ENCODE measurements around the gene PM20D2. TPM values are rescaled to one million over a fixed set of nuclear protein-coding genes. Genes with fewer than 3 reads are reported as not detected.
A peak's percentile ranks its signal among the peaks of the same experiment; 100 is the strongest.

PM20D2 gene
- total and polyA plus RNA-seq, 5 donors from 2014 or later: 2.1 to 6.7 (median 3.6) TPM

GRCh38 chr6:89134723-89135122 lies 11.1 kb upstream of the PM20D2 start:
- Histone ChIP-seq H3K9me3 (ENCODE audit: control insufficient read depth in 2 of 2, low read length in 2 of 2) (no peaks in the 10 kb centered on the region), H3K27ac (ENCODE audit: insufficient read depth, low read length, poor library complexity, severe bottlenecking) (no peak overlapping the region), H3K36me3 (ENCODE audit: control insufficient read depth, insufficient read depth, low read length) (no peaks in the 10 kb centered on the region), H3K4me1 (ENCODE audit: control insufficient read depth, insufficient read depth, low read length, poor library complexity, severe bottlenecking) (no peaks in the 10 kb centered on the region), H3K4me3 (ENCODE audit: low read depth, low read length) (no peak overlapping the region), H3K27me3 (ENCODE audit: control insufficient read depth, insufficient read depth, low read length) (no peaks in the 10 kb centered on the region)
- H3K27me3 Mint-ChIP-seq: no peaks in the 10 kb centered on the region
- no peaks in the 10 kb centered on the region for H3K4me1 Mint-ChIP-seq
- no peak for DNase-seq
- no peak overlapping the region for H3K4me3 Mint-ChIP-seq
- H3K9me3 Mint-ChIP-seq: no peaks in the 10 kb centered on the region
- ATAC-seq (ENCODE audit: low read depth in 2 of 2): no peak
- no peak overlapping the region for H3K27ac Mint-ChIP-seq
- peaks cover 6% of the 10 kb centered on the region for H3K36me3 Mint-ChIP-seq

GRCh38 chr6:89138173-89138572 lies 7.7 kb upstream of the PM20D2 start:
- Mint-ChIP-seq H3K27me3 (no peaks in the 10 kb centered on the region), H3K4me3 (no peak overlapping the region), H3K36me3 (peaks cover 7% of the 10 kb centered on the region), H3K9me3 (no peaks in the 10 kb centered on the region), H3K27ac (no peak overlapping the region), H3K4me1 (no peaks in the 10 kb centered on the region)
- no peak overlapping the region for H3K4me3 ChIP-seq (ENCODE audit: low read depth, low read length)
- no peak overlapping the region for H3K27ac ChIP-seq (ENCODE audit: insufficient read depth, low read length, poor library complexity, severe bottlenecking)
- H3K27me3 ChIP-seq (ENCODE audit: control insufficient read depth, insufficient read depth, low read length): peaks cover 2% of the 10 kb centered on the region
- DNase-seq: no peak
- H3K9me3 ChIP-seq (ENCODE audit: control insufficient read depth in 2 of 2, low read length in 2 of 2): no peaks in the 10 kb centered on the region
- ATAC-seq (ENCODE audit: low read depth in 2 of 2): no peak
- no peaks in the 10 kb centered on the region for H3K36me3 ChIP-seq (ENCODE audit: control insufficient read depth, insufficient read depth, low read length)
- no peaks in the 10 kb centered on the region for H3K4me1 ChIP-seq (ENCODE audit: control insufficient read depth, insufficient read depth, low read length, poor library complexity, severe bottlenecking)

- no peaks in the 10 kb centered on the region for H3K9me3 ChIP-seq (ENCODE audit: control insufficient read depth in 2 of 2, low read length in 2 of 2)
- no peak overlapping the region for H3K4me3 Mint-ChIP-seq
- peaks cover 7% of the 10 kb centered on the region for H3K27me3 Mint-ChIP-seq
- no peak overlapping the region for H3K27ac ChIP-seq (ENCODE audit: insufficient read depth, low read length, poor library complexity, severe bottlenecking)
- H3K4me1 Mint-ChIP-seq: peaks cover 0 to 5% (median 3%) of the 10 kb centered on the region in 4 donors
- no peaks in the 10 kb centered on the region for H3K36me3 ChIP-seq (ENCODE audit: control insufficient read depth, insufficient read depth, low read length)
- DNase-seq (no peak), ATAC-seq (ENCODE audit: low read depth in 2 of 2) (no peak)
- H3K4me3 ChIP-seq (ENCODE audit: low read depth, low read length): no peak overlapping the region
- no peaks in the 10 kb centered on the region for H3K4me1 ChIP-seq (ENCODE audit: control insufficient read depth, insufficient read depth, low read length, poor library complexity, severe bottlenecking)
- peaks cover 7% of the 10 kb centered on the region for H3K36me3 Mint-ChIP-seq
- H3K27me3 ChIP-seq (ENCODE audit: control insufficient read depth, insufficient read depth, low read length): peaks cover 2% of the 10 kb centered on the region
- H3K9me3 Mint-ChIP-seq: no peaks in the 10 kb centered on the region
- no peak overlapping the region for H3K27ac Mint-ChIP-seq
Observed at GRCh38 chr6:89139509-89140346, 6.1 kb upstream of the PM20D2 start.

GRCh38 chr6:89140347-89141156 lies 5.3 kb upstream of the PM20D2 start:
- no peak overlapping the region for H3K27ac Mint-ChIP-seq
- H3K36me3 Mint-ChIP-seq: peaks cover 7% of the 10 kb centered on the region
- H3K9me3 Mint-ChIP-seq: no peaks in the 10 kb centered on the region
- no peaks in the 10 kb centered on the region for H3K36me3 ChIP-seq (ENCODE audit: control insufficient read depth, insufficient read depth, low read length)
- no peak for ATAC-seq (ENCODE audit: low read depth in 2 of 2)
- peaks cover 2 to 12% (median 9%) of the 10 kb centered on the region in 4 donors for H3K4me1 Mint-ChIP-seq
- no peak overlapping the region for H3K4me3 ChIP-seq (ENCODE audit: low read depth, low read length)
- no peak for DNase-seq
- no peak overlapping the region for H3K4me3 Mint-ChIP-seq
- H3K27me3 Mint-ChIP-seq: peaks cover 8% of the 10 kb centered on the region
- H3K9me3 ChIP-seq (ENCODE audit: control insufficient read depth in 2 of 2, low read length in 2 of 2): no peaks in the 10 kb centered on the region
- no peak overlapping the region for H3K27ac ChIP-seq (ENCODE audit: insufficient read depth, low read length, poor library complexity, severe bottlenecking)
- H3K27me3 ChIP-seq (ENCODE audit: control insufficient read depth, insufficient read depth, low read length): peaks cover 2% of the 10 kb centered on the region
- H3K4me1 ChIP-seq (ENCODE audit: control insufficient read depth, insufficient read depth, low read length, poor library complexity, severe bottlenecking): peaks cover 5% of the 10 kb centered on the region

GRCh38 chr6:89144354-89144906 lies 1.4 kb upstream of the PM20D2 start:
- peaks cover 25% of the 10 kb centered on the region for H3K4me1 ChIP-seq (ENCODE audit: control insufficient read depth, insufficient read depth, low read length, poor library complexity, severe bottlenecking)
- Mint-ChIP-seq H3K27me3 (peaks cover 8% of the 10 kb centered on the region), H3K36me3 (peaks cover 5% of the 10 kb centered on the region), H3K9me3 (no peaks in the 10 kb centered on the region), H3K4me1 (peaks cover 10 to 32% (median 22%) of the 10 kb centered on the region in 4 donors), H3K4me3 (peak overlapping the region in 3 of 4 donors; percentile 52 to 100 (median 77)), H3K27ac (no peak overlapping the region)
- no peaks in the 10 kb centered on the region for H3K36me3 ChIP-seq (ENCODE audit: control insufficient read depth, insufficient read depth, low read length)
- H3K4me3 ChIP-seq (ENCODE audit: low read depth, low read length): no peak overlapping the region
- ATAC-seq (ENCODE audit: low read depth in 2 of 2) (no peak), DNase-seq (peak in 1 of 3 donors; percentile 7)
- H3K27ac ChIP-seq (ENCODE audit: insufficient read depth, low read length, poor library complexity, severe bottlenecking): no peak overlapping the region
- no peaks in the 10 kb centered on the region for H3K9me3 ChIP-seq (ENCODE audit: control insufficient read depth in 2 of 2, low read length in 2 of 2)
- peaks cover 2% of the 10 kb centered on the region for H3K27me3 ChIP-seq (ENCODE audit: control insufficient read depth, insufficient read depth, low read length)

GRCh38 chr6:89145091-89145955 lies 532 bp upstream of the PM20D2 start:
- peak overlapping the region; percentile 92 to 95 (median 94) for H3K27ac Mint-ChIP-seq
- H3K27ac ChIP-seq (ENCODE audit: insufficient read depth, low read length, poor library complexity, severe bottlenecking): peak overlapping the region; percentile 70
- peak in 2 of 3 donors; percentile 44 to 68 for DNase-seq

More at GRCh38 chr6:89145091-89145955, 532 bp upstream of the PM20D2 start:
- peaks cover 10 to 36% (median 23%) of the 10 kb centered on the region in 4 donors for H3K4me1 Mint-ChIP-seq
- peaks cover 8% of the 10 kb centered on the region for H3K27me3 Mint-ChIP-seq
- Histone ChIP-seq H3K4me3 (ENCODE audit: low read depth, low read length) (peak overlapping the region; percentile 87), H3K9me3 (ENCODE audit: control insufficient read depth in 2 of 2, low read length in 2 of 2) (no peaks in the 10 kb centered on the region), H3K27me3 (ENCODE audit: control insufficient read depth, insufficient read depth, low read length) (peaks cover 2% of the 10 kb centered on the region), H3K4me1 (ENCODE audit: control insufficient read depth, insufficient read depth, low read length, poor library complexity, severe bottlenecking) (peaks cover 25% of the 10 kb centered on the region), H3K36me3 (ENCODE audit: control insufficient read depth, insufficient read depth, low read length) (no peaks in the 10 kb centered on the region)
- ATAC-seq (ENCODE audit: low read depth in 2 of 2): peak; percentile 73 to 79
- H3K9me3 Mint-ChIP-seq: no peaks in the 10 kb centered on the region
- H3K4me3 Mint-ChIP-seq: peak overlapping the region; percentile 92 to 100 (median 96)
- peaks cover 11% of the 10 kb centered on the region for H3K36me3 Mint-ChIP-seq
